Pancreas (tissue), 10 donors: Measurements from ENCODE around the gene PCYT1B. TPM values are rescaled to one million over a fixed set of nuclear protein-coding genes. Genes with fewer than 3 reads are reported as not detected.

ENCODE experiments used
- ATAC-seq, 4 donors: fragments of 200-7000 bp; cut with Tn5 transposase; one replicate each; pipeline versions ENCODE4 v1.8.0 to v1.9.1; 2020; ENCODE audit warnings: mild to moderate bottlenecking in 4 of 4, moderate library complexity in 4 of 4
- DNase-seq, 6 donors: peaks; one replicate each; pipeline ENCODE4 v3.0.0-alpha.2; 2020
- FAIRE-seq: peaks from 2 replicates; lab custom pipeline; 2012; peaks lifted over from hg19 to GRCh38; lab: Jason Lieb, UNC
- H3K27ac ChIP-seq, 4 donors: fragments of 200-600 bp; sonication (generic); 1 replicate in 3 of 4; 2 replicates in 1 of 4; pipeline versions ENCODE4 v1.5.0 to v1.8.0; 2020
- H3K27me3 ChIP-seq, 4 donors: fragments of 200-600 bp; one replicate each; pipeline ENCODE4 v1.8.0; 2021
- H3K36me3 ChIP-seq, 3 donors: fragments of 200-600 bp; sonication (generic) in 1 of 3; one replicate each; pipeline versions ENCODE4 v1.5.0 to v1.8.0; 2020 to 2021
- H3K4me1 ChIP-seq, 3 donors: fragments of 200-600 bp; one replicate each; pipeline ENCODE4 v1.8.0; 2021
- H3K4me3 ChIP-seq, 4 donors: fragments of 200-600 bp; sonication (generic) in 2 of 4; one replicate each; pipeline versions ENCODE4 v1.5.0 to v1.8.0; 2020 to 2021
- H3K9me3 ChIP-seq, 4 donors: fragments of 200-600 bp; one replicate each; pipeline ENCODE4 v1.8.0; 2021
- WGBS, 2 donors: extraction: QIAGEN DNeasy Blood & Tissue Kit; methylation state at CpG; one replicate each; pipeline ENCODE4 v1.1.7; 2013; 5-methylcytosine and 5-hydroxymethylcytosine counted together
- intact Hi-C, 3 donors: fragments of 100-400 bp; cut with DNase I; formaldehyde crosslinking; loops; one replicate each; pipeline versions ENCODE4 v1.11.1 to v1.14.2; 2022
- polyA plus RNA-seq, 2 donors: library from polyadenylated mRNA; stranded (reverse); fragments of 200-250 nt; gene quantifications; one replicate each; pipeline ENCODE4 v1.2.3, GENCODE V29; 2013
- total RNA-seq, 6 donors: library from RNA; stranded (reverse); fragmentation: NEBNext Ultra II Directional in 4 of 6; extraction: Animal tissue kit (Norgen Biotek cat#: 25700) in 4 of 6; gene quantifications; one replicate each; pipeline versions ENCODE4 v1.2.1 to v1.2.4, GENCODE V29; 2021 to 2023
- TF ChIP-seq, protein P1 (sequence below), 4 donors: fragments of 200-600 bp; sonication (generic) in 3 of 4; IDR thresholded peaks; one replicate each; pipeline versions ENCODE4 v1.5.0 to v1.8.0; 2021; ENCODE audit warnings: antibody characterized with exemption in 4 of 4
- donor health status: healthy with polysubstance abuse.
- donor health status: DM: no; HTN: no; CAD: no; lungs with moderate emphysema.
- donor health status: DM: no; HTN: no; CAD: no.
- donor health status: control.
- donor health status: control.
- donor health status: Bipolar disorder and iron deficiency.
- donor health status: DM: yes; HTN: yes; CAD: no.
- donor health status: DM: no; HTN: no; CAD: no.
- donor health status: DM: no; HTN: no; CAD: no.
- donor health status: DM: yes; HTN: yes; CAD: no.

The PCYT1B gene
- total and polyA plus RNA-seq, 8 donors = 0.84 to 2.9 (median 1.7) TPM

DNA sequence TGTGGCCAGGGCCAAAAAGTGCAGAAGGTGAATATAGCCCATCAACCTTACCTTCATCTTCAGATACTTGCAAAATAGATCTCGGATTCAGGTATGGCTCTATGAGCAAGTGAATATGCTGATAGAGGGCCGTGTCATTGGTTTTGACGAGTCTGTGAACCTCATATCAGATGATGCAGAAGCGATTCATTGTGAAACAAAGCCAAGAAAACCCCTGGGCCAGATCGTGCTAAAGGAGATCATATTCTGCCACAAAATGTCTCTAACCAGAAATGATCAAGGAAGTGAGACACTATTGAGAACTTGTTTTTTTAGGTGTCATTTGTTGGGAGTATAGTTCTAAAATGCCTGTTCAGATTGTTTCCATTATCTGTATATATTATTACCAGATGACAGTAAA, 133.7 kb downstream of the PCYT1B start:
- WGBS, 2 donors = 66 to 80% methylated on average over 5 of the region's 5 CpGs
- H3K9me3 ChIP-seq = no peaks in the 10 kb centered on the region
- DNase-seq = no peak
- intact Hi-C loops = no loop called here
- no peak for ATAC-seq
- H3K36me3 ChIP-seq = no peaks in the 10 kb centered on the region
- H3K27me3 ChIP-seq = peaks cover 0 to 6% (median 0%) of the 10 kb centered on the region in 4 donors
- TF ChIP-seq, protein P1, sequence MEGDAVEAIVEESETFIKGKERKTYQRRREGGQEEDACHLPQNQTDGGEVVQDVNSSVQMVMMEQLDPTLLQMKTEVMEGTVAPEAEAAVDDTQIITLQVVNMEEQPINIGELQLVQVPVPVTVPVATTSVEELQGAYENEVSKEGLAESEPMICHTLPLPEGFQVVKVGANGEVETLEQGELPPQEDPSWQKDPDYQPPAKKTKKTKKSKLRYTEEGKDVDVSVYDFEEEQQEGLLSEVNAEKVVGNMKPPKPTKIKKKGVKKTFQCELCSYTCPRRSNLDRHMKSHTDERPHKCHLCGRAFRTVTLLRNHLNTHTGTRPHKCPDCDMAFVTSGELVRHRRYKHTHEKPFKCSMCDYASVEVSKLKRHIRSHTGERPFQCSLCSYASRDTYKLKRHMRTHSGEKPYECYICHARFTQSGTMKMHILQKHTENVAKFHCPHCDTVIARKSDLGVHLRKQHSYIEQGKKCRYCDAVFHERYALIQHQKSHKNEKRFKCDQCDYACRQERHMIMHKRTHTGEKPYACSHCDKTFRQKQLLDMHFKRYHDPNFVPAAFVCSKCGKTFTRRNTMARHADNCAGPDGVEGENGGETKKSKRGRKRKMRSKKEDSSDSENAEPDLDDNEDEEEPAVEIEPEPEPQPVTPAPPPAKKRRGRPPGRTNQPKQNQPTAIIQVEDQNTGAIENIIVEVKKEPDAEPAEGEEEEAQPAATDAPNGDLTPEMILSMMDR (IDR thresholded peaks at IDR 0.05) = no peak
- H3K4me3 ChIP-seq = no peak overlapping the region
- no peak for FAIRE-seq
- H3K27ac ChIP-seq = no peak overlapping the region
- no peaks in the 10 kb centered on the region for H3K4me1 ChIP-seq

DNA sequence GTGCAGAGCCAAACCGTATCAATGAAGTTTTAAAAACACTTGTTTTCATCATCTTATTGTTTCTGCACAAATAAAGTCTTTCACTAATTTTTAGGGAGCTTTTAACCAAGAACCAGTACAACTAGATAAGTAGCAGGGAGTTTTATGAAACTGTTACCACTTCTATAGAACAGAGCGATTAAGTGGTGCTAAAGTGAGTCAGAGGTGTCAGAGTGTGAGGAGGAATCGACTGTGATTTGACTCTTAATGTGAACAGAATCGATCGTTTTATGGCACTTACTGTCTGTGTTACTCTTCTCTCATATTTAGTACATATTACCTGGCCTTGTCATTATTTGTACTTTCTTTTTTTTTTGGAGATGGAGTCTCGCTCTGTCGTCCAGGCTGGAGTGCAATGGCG, 138.8 kb downstream of the PCYT1B start:
- no peak for ATAC-seq
- no peak for DNase-seq
- FAIRE-seq = no peak
- Histone ChIP-seq H3K9me3 (no peaks in the 10 kb centered on the region), H3K4me3 (no peak overlapping the region), H3K4me1 (no peaks in the 10 kb centered on the region), H3K27ac (no peak overlapping the region), H3K36me3 (no peaks in the 10 kb centered on the region), H3K27me3 (no peaks in the 10 kb centered on the region)
- intact Hi-C loops = loop anchor here in 2 of 3 donors (10.0 kb wide), 1 partner anchor 114 kb away; no protein-coding TSS in a partner anchor
- 81 to 92% methylated on average over 8 of the region's 8 CpGs for WGBS, 2 donors
- TF ChIP-seq, protein P1 (IDR thresholded peaks at IDR 0.05) = no peak

Other genes with a start within 250 kb of the PCYT1B start
- 10 to 100 TPM in 1 of 6 donors, 1 to 10 TPM in 5; 4.7 to 10.1 (median 6.0) TPM for gene PDK3, start 182.1 kb downstream of the PCYT1B start, total RNA-seq
- 1 to 10 TPM; 2.4 to 3.9 TPM for gene PDK3, start 182.1 kb downstream of the PCYT1B start, polyA plus RNA-seq
- 1 to 10 TPM; 3.4 to 6.1 (median 5.3) TPM for gene POLA1, start 46.6 kb upstream of the PCYT1B start, total RNA-seq
- 1 to 10 TPM; 1.4 to 2.4 TPM for gene POLA1, start 46.6 kb upstream of the PCYT1B start, polyA plus RNA-seq